22Rv1 (cell line): ENCODE measurements around the gene GNLY.

ENCODE experiments used
- CTCF ChIP-seq: fragments of 450-650 bp; IDR thresholded peaks from 2 replicates; pipeline ENCODE4 v1.5.1; 2017; ENCODE audit warnings: mild to moderate bottlenecking
- ZFX ChIP-seq: fragments of 450-650 bp; IDR thresholded peaks from 2 replicates; pipeline ENCODE4 v1.6.1; 2017; ENCODE audit warnings: antibody characterized with exemption, borderline replicate concordance

GRCh38 chr2:85673716-85674375 lies 20.3 kb upstream of the GNLY start:
- TF ChIP-seq CTCF (no peak), ZFX (no peak)
